HT-29 (cell line): ENCODE data around the gene ARID3B. TPM values are rescaled to one million over a fixed set of nuclear protein-coding genes. Genes with fewer than 3 reads are reported as not detected.

ENCODE experiments used
- DNase-seq: peaks from one replicate; pipeline ENCODE4 v3.0.0-alpha.2; 2015; ENCODE audit warnings: low spot score
- total RNA-seq: library from RNA; depleted of rRNA; stranded (reverse); fragments of >200 nt; shearing (Covaris generic); gene quantifications from 2 replicates; pipeline ENCODE4 v1.2.3, GENCODE V29; 2014; rRNA removed

Gene ARID3B
- total RNA-seq, 1 experiment from 2014 or later: 4.4 TPM

- DNase-seq: peak; percentile 79
Observed at GRCh38 chr15:74642348-74642733, 101.3 kb downstream of the ARID3B start.

- peak; percentile 46 for DNase-seq
Observed at GRCh38 chr15:74642734-74643664, 102.0 kb downstream of the ARID3B start.

- no peak for DNase-seq
Observed at GRCh38 chr15:74643665-74644204, 102.7 kb downstream of the ARID3B start.

- no peak for DNase-seq
Observed at GRCh38 chr15:74646480-74646879, 105.5 kb downstream of the ARID3B start.

Other genes starting within 250 kb of the ARID3B start
- not detected in 2 replicates for gene CYP11A1, start 173.6 kb upstream of the ARID3B start, total RNA-seq
- 1.1 and 1.3 TPM in 2 replicates for gene SEMA7A, start 107.3 kb upstream of the ARID3B start, total RNA-seq
- 45.1 and 57.1 TPM in 2 replicates for gene UBL7, start 80.1 kb upstream of the ARID3B start, total RNA-seq
- 94.7 and 115 TPM in 2 replicates for gene CLK3, start 74.6 kb downstream of the ARID3B start, total RNA-seq
- 9.4 and 24.0 TPM in 2 replicates for gene EDC3, start 154.8 kb downstream of the ARID3B start, total RNA-seq
- 0.10 and 2.0 TPM in 2 replicates for gene CYP1A1, start 184.3 kb downstream of the ARID3B start, total RNA-seq
- not detected in 2 replicates for gene CYP1A2, start 207.6 kb downstream of the ARID3B start, total RNA-seq
- 54.7 and 60.2 TPM in 2 replicates for gene CSK, start 240.9 kb downstream of the ARID3B start, total RNA-seq